Tibial nerve (tissue), 4 donors: ENCODE data around the gene PTPN22.

ENCODE experiments used
- CTCF ChIP-seq, 5 experiments: fragments of 200-600 bp in 3 of 5; fragments of 450-650 bp in 2 of 5; sonication (generic) in 3 of 5; IDR thresholded peaks; one replicate each; pipeline ENCODE4 v1.5.1; 2016 to 2019; ENCODE audit warnings: antibody characterized with exemption in 5 of 5, mild to moderate bottlenecking in 3 of 5, moderate library complexity in 2 of 5
- EP300 ChIP-seq, 2 donors: sonication (generic); formaldehyde crosslinking; IDR thresholded peaks; one replicate each; pipeline ENCODE4 v1.6.1; 2017; ENCODE audit warnings: antibody characterized with exemption in 2 of 2, mild to moderate bottlenecking in 1 of 2
- POLR2A ChIP-seq, 2 donors: fragments of 450-650 bp; IDR thresholded peaks; one replicate each; pipeline ENCODE4 v1.6.1; 2017; ENCODE audit warnings: antibody characterized with exemption in 2 of 2, mild to moderate bottlenecking in 2 of 2, moderate library complexity in 2 of 2

- no peak for TF ChIP-seq CTCF (IDR thresholded peaks at IDR 0.05)
- no peak for TF ChIP-seq POLR2A (IDR thresholded peaks at IDR 0.05)
- TF ChIP-seq EP300 (IDR thresholded peaks at IDR 0.05), result no peak
Measured at GRCh38 chr1:113800487-113800886, 71.0 kb downstream of the PTPN22 start.
